ENCODE measurements around the gene FAM13A. TPM values are rescaled to one million over a fixed set of nuclear protein-coding genes. Genes with fewer than 3 reads are reported as not detected.

FAM13A gene
- total RNA-seq, 1 donor from 2014 or later: 33.4 TPM

GRCh38 chr4:88757067-88757466, 299.9 kb downstream of the FAM13A start:
- Histone ChIP-seq H3K36me3 (peaks cover 15% of the 10 kb centered on the region), H3K9me3 (no peaks in the 10 kb centered on the region), H3K4me1 (no peaks in the 10 kb centered on the region), H3K4me3 (peak overlapping the region; percentile 22), H3K27ac (no peak overlapping the region), H3K27me3 (no peaks in the 10 kb centered on the region)
- TF ChIP-seq CTCF (IDR thresholded peaks at IDR 0.05): no peak
- no peak for ATAC-seq
- DNase-seq: no peak
- intact Hi-C loops (cut with DNase I): no loop called here

GRCh38 chr4:88756149-88756548, 300.8 kb downstream of the FAM13A start:
- no peak for TF ChIP-seq CTCF (IDR thresholded peaks at IDR 0.05)
- H3K36me3 ChIP-seq: peaks cover 15% of the 10 kb centered on the region
- intact Hi-C loops (cut with DNase I): no loop called here
- ATAC-seq (no peak), DNase-seq (no peak)
- H3K9me3 ChIP-seq: no peaks in the 10 kb centered on the region
- H3K4me3 ChIP-seq: no peak overlapping the region
- H3K4me1 ChIP-seq: no peaks in the 10 kb centered on the region
- no peaks in the 10 kb centered on the region for H3K27me3 ChIP-seq
- no peak overlapping the region for H3K27ac ChIP-seq

- H3K27ac ChIP-seq: no peak overlapping the region
- H3K36me3 ChIP-seq: peaks cover 18% of the 10 kb centered on the region
- no peak overlapping the region for H3K4me3 ChIP-seq
- TF ChIP-seq CTCF (IDR thresholded peaks at IDR 0.05): no peak
- DNase-seq (no peak), ATAC-seq (no peak)
- intact Hi-C loops (cut with DNase I): no loop called here
- H3K4me1 ChIP-seq: no peaks in the 10 kb centered on the region
- no peaks in the 10 kb centered on the region for H3K9me3 ChIP-seq
- no peaks in the 10 kb centered on the region for H3K27me3 ChIP-seq
These were observed 301.5 kb downstream of the FAM13A start for GRCh38 chr4:88755454-88755853.

GRCh38 chr4:88754796-88755195, 302.2 kb downstream of the FAM13A start:
- no peak for TF ChIP-seq CTCF (IDR thresholded peaks at IDR 0.05)
- H3K27me3 ChIP-seq: no peaks in the 10 kb centered on the region
- H3K27ac ChIP-seq: no peak overlapping the region
- ATAC-seq: no peak
- intact Hi-C loops (cut with DNase I): no loop called here
- no peaks in the 10 kb centered on the region for H3K9me3 ChIP-seq
- peaks cover 25% of the 10 kb centered on the region for H3K36me3 ChIP-seq
- H3K4me1 ChIP-seq: no peaks in the 10 kb centered on the region
- no peak overlapping the region for H3K4me3 ChIP-seq
- DNase-seq: no peak

GRCh38 chr4:88753658-88754571, 303.1 kb downstream of the FAM13A start:
- DNase-seq (no peak), ATAC-seq (no peak)
- intact Hi-C loops (cut with DNase I): no loop called here
- Histone ChIP-seq H3K4me1 (no peaks in the 10 kb centered on the region), H3K9me3 (no peaks in the 10 kb centered on the region), H3K27me3 (no peaks in the 10 kb centered on the region), H3K4me3 (no peak overlapping the region), H3K36me3 (peaks cover 33% of the 10 kb centered on the region), H3K27ac (no peak overlapping the region)
- no peak for TF ChIP-seq CTCF (IDR thresholded peaks at IDR 0.05)

Data from upper lobe of right lung (tissue), 1 donor.